ENCODE results near the gene AP2M1.

DNA sequence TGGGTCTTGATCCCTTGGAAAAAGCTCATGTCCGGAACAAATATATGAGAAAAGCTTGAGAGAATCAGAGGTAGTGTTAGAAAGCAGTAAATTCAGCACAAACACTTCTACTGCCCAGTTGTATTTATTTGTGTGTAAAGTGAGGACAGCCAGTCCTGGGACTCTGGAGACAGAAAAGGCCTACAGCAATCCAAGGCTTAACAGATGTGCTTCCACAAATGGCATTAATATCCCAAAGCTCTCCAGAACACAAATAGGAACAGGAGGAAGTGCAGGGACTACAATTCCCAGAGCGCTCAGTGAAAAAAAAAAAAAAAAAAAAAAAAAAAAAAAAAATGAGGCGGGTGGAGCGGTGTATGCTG, 390 bp upstream of the AP2M1 start:
- TF ChIP-seq, protein P1, sequence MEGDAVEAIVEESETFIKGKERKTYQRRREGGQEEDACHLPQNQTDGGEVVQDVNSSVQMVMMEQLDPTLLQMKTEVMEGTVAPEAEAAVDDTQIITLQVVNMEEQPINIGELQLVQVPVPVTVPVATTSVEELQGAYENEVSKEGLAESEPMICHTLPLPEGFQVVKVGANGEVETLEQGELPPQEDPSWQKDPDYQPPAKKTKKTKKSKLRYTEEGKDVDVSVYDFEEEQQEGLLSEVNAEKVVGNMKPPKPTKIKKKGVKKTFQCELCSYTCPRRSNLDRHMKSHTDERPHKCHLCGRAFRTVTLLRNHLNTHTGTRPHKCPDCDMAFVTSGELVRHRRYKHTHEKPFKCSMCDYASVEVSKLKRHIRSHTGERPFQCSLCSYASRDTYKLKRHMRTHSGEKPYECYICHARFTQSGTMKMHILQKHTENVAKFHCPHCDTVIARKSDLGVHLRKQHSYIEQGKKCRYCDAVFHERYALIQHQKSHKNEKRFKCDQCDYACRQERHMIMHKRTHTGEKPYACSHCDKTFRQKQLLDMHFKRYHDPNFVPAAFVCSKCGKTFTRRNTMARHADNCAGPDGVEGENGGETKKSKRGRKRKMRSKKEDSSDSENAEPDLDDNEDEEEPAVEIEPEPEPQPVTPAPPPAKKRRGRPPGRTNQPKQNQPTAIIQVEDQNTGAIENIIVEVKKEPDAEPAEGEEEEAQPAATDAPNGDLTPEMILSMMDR (IDR thresholded peaks at IDR 0.05): no peak
- TF ChIP-seq EP300 (IDR thresholded peaks at IDR 0.05): no peak

Measured in stomach (tissue), 4 donors.